Osteocyte (in vitro differentiated cells): ENCODE measurements around the gene ST8SIA5. TPM values are rescaled to one million over a fixed set of nuclear protein-coding genes. Genes with fewer than 3 reads are reported as not detected.
"Not testable (repeated sequence)": the region's sequence is repeated elsewhere in the genome, so short reads cannot be mapped to it uniquely, and the experiment has no call there.

ENCODE experiments used
- DNase-seq: peaks from one replicate; pipeline ENCODE4 v3.0.0; 2021; ENCODE audit warnings: mixed read lengths; ENCODE audit not compliant: unreplicated experiment; ENCODE audit errors: extremely low spot score
- H3K27ac Mint-ChIP-seq: one replicate; pipeline ENCODE4 v1.8.0; 2021; ENCODE audit warnings: mild to moderate bottlenecking, mixed read lengths; ENCODE audit not compliant: unreplicated experiment
- H3K27me3 Mint-ChIP-seq: one replicate; pipeline ENCODE4 v1.8.0; 2021; ENCODE audit warnings: mixed read lengths; ENCODE audit not compliant: unreplicated experiment
- H3K36me3 Mint-ChIP-seq: one replicate; pipeline ENCODE4 v1.8.0; 2021; ENCODE audit warnings: mixed read lengths; ENCODE audit not compliant: unreplicated experiment
- H3K4me1 Mint-ChIP-seq: one replicate; pipeline ENCODE4 v1.8.0; 2021; ENCODE audit warnings: mixed read lengths; ENCODE audit not compliant: unreplicated experiment
- H3K4me3 Mint-ChIP-seq: one replicate; pipeline ENCODE4 v1.8.0; 2021; ENCODE audit warnings: mild to moderate bottlenecking, moderate library complexity, mixed read lengths; ENCODE audit not compliant: unreplicated experiment
- H3K9me3 Mint-ChIP-seq: one replicate; pipeline ENCODE4 v1.8.0; 2021; ENCODE audit warnings: mixed read lengths; ENCODE audit not compliant: unreplicated experiment
- long read RNA-seq: library from polyadenylated mRNA; unstranded; transcript quantifications from one replicate; pipeline ENCODE4 v2.0.0, GENCODE V29; 2021
- total RNA-seq: library from RNA; stranded (reverse); gene quantifications from 2 replicates; pipeline ENCODE4 v1.2.1, GENCODE V29; 2021
- TF ChIP-seq, protein P1 (sequence below): fragments of 200-600 bp; sonication (generic); IDR thresholded peaks from 2 replicates; pipeline ENCODE4 v1.5.0; 2021; ENCODE audit warnings: antibody characterized with exemption, mild to moderate bottlenecking, moderate library complexity

ST8SIA5 gene
- total RNA-seq = 0.30 and 0.76 TPM in 2 replicates
- long read RNA-seq = 0 reads

DNA sequence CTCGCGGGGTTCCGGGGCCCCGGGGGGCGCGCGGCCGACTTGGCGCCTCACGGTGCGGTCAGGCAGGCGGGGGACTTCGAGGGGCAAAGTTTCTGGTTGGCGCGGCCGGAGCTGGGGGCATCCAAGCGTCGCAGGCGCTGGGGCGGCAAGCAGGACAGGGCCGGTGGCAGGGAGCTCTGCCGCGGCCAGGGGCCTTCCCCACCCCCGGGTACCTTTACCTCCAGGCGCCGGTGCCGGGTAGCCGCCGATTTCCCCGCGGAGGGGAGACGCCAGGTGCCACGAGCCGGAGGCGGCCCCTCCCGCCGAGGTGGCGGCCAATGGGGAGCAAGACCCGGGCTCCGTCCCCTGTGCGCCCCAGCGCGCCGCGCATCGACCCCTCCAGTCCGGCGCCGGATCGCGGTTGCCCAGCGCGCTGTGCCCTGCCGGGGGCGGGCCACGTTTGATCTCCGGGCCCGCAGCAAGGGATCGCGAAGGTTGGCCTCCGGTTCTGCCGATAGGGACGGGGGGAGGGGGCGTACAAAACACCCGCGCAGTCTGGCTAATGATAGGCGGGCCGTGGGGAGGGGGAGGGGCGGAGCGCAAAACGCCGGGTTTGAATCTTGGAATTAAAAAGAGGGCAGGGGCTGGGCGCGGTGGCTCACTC is at the start of gene ST8SIA5:
ST8SIA5 (minus strand) TSS at position 495 of the 643 bp plus-strand sequence. CDS start 545 bp downstream, outside the sequence.
- no peaks in the 10 kb centered on the region for H3K9me3 Mint-ChIP-seq
- TF ChIP-seq, protein P1, sequence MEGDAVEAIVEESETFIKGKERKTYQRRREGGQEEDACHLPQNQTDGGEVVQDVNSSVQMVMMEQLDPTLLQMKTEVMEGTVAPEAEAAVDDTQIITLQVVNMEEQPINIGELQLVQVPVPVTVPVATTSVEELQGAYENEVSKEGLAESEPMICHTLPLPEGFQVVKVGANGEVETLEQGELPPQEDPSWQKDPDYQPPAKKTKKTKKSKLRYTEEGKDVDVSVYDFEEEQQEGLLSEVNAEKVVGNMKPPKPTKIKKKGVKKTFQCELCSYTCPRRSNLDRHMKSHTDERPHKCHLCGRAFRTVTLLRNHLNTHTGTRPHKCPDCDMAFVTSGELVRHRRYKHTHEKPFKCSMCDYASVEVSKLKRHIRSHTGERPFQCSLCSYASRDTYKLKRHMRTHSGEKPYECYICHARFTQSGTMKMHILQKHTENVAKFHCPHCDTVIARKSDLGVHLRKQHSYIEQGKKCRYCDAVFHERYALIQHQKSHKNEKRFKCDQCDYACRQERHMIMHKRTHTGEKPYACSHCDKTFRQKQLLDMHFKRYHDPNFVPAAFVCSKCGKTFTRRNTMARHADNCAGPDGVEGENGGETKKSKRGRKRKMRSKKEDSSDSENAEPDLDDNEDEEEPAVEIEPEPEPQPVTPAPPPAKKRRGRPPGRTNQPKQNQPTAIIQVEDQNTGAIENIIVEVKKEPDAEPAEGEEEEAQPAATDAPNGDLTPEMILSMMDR = no peak
- DNase-seq = peak; percentile 84
- H3K4me1 Mint-ChIP-seq = peaks cover 11% of the 10 kb centered on the region
- H3K4me3 Mint-ChIP-seq = peak within 1 kb of the TSS; percentile 73
- H3K36me3 Mint-ChIP-seq = no peaks in the 10 kb centered on the region
- no peak within 1 kb of the TSS for H3K27ac Mint-ChIP-seq
- H3K27me3 Mint-ChIP-seq = peaks cover 74% of the 10 kb centered on the region

- H3K27me3 Mint-ChIP-seq, DNase-seq, H3K27ac Mint-ChIP-seq, H3K4me1 Mint-ChIP-seq, H3K4me3 Mint-ChIP-seq, H3K9me3 Mint-ChIP-seq, H3K36me3 Mint-ChIP-seq: not testable (repeated sequence)
These were observed 39.1 kb upstream of the ST8SIA5 start for GRCh38 chr18:46795945-46796344.

GRCh38 chr18:46794607-46795006 is 37.8 kb upstream of the ST8SIA5 start:
- Mint-ChIP-seq H3K4me1 (no peaks in the 10 kb centered on the region), H3K27ac (no peak overlapping the region), H3K4me3 (no peak overlapping the region), H3K9me3 (no peaks in the 10 kb centered on the region), H3K36me3 (peaks cover 4% of the 10 kb centered on the region), H3K27me3 (no peaks in the 10 kb centered on the region)
- TF ChIP-seq, protein P1 = no peak
- DNase-seq = no peak

GRCh38 chr18:46793565-46793964 is 36.7 kb upstream of the ST8SIA5 start:
- H3K27me3 Mint-ChIP-seq = no peaks in the 10 kb centered on the region
- TF ChIP-seq, protein P1 = peak; percentile 10
- DNase-seq = no peak
- H3K4me1 Mint-ChIP-seq = no peaks in the 10 kb centered on the region
- H3K9me3 Mint-ChIP-seq = no peaks in the 10 kb centered on the region
- H3K27ac Mint-ChIP-seq = no peak overlapping the region
- H3K36me3 Mint-ChIP-seq = peaks cover 2% of the 10 kb centered on the region
- H3K4me3 Mint-ChIP-seq = no peak overlapping the region

DNA sequence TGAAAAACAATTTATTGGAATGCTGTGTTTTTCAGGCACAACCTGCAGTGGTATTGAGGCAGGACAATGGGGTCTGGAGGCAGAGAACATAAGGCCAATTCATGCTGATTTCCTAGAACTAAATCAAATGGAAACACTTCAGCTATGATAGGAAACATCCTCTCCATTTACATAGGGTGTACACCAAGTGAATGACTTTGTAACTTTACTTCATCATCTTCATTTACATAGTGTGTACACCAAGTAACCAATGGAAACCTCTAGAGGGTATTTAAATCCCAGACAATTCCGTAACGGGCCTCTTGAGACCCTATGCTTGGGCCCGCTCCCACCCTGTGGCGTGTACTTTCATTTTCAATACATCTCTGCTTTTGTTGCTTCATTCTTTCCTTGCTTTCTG is 32.2 kb upstream of the ST8SIA5 start:
- H3K4me3 Mint-ChIP-seq = no peak overlapping the region
- no peaks in the 10 kb centered on the region for H3K4me1 Mint-ChIP-seq
- peaks cover 15% of the 10 kb centered on the region for H3K9me3 Mint-ChIP-seq

More for the DNA sequence above, 32.2 kb upstream of the ST8SIA5 start:
- no peaks in the 10 kb centered on the region for H3K27me3 Mint-ChIP-seq
- DNase-seq = no peak
- H3K27ac Mint-ChIP-seq = no peak overlapping the region
- TF ChIP-seq, protein P1 = no peak
- H3K36me3 Mint-ChIP-seq = no peaks in the 10 kb centered on the region
